Aorta (tissue), 5 donors: Measurements from ENCODE around the gene BMP7. TPM values are rescaled to one million over a fixed set of nuclear protein-coding genes. Genes with fewer than 3 reads are reported as not detected.
"Not testable (repeated sequence)": the region's sequence is repeated elsewhere in the genome, so short reads cannot be mapped to it uniquely, and the experiment has no call there.

Source experiments
- ATAC-seq: fragments of 200-7000 bp; cut with Tn5 transposase; one replicate; pipeline ENCODE4 v1.9.1; 2022; ENCODE audit warnings: moderate library complexity; ENCODE audit not compliant: low FRiP score
- DNase-seq, 2 donors: peaks; one replicate each; pipeline ENCODE4 v3.0.0-alpha.2; 2020
- H3K27ac ChIP-seq, 2 donors: one replicate each; pipeline ENCODE4 v1.5.1; 2013; ENCODE audit warnings: low read length in 2 of 2, mild to moderate bottlenecking in 2 of 2, moderate library complexity in 2 of 2, control low read depth in 1 of 2, inconsistent platforms in 1 of 2, low read depth in 1 of 2
- H3K27me3 ChIP-seq, 2 donors: one replicate each; pipeline ENCODE4 v1.6.1; 2013; ENCODE audit warnings: control low read depth in 1 of 2, low read length in 1 of 2, mild to moderate bottlenecking in 1 of 2, moderate library complexity in 1 of 2; ENCODE audit not compliant: insufficient read depth in 2 of 2, control insufficient read depth in 1 of 2
- H3K36me3 ChIP-seq, 2 donors: one replicate each; pipeline ENCODE4 v1.6.1; 2013; ENCODE audit warnings: control low read depth in 1 of 2, low read length in 1 of 2, mild to moderate bottlenecking in 1 of 2; ENCODE audit not compliant: insufficient read depth in 2 of 2, control insufficient read depth in 1 of 2
- H3K4me1 ChIP-seq, 2 donors: one replicate each; pipeline ENCODE4 v1.6.1; 2013; ENCODE audit warnings: low read length in 2 of 2, control low read depth in 1 of 2, mild to moderate bottlenecking in 1 of 2, moderate library complexity in 1 of 2; ENCODE audit not compliant: insufficient read depth in 2 of 2, control insufficient read depth in 1 of 2
- H3K4me3 ChIP-seq, 2 donors: one replicate each; pipeline ENCODE4 v1.5.1; 2013; ENCODE audit warnings: low read length in 2 of 2, control low read depth in 1 of 2, mild to moderate bottlenecking in 1 of 2
- H3K9me3 ChIP-seq: one replicate; pipeline ENCODE4 v1.6.1; 2013; ENCODE audit warnings: mild to moderate bottlenecking, low read length; ENCODE audit not compliant: control insufficient read depth
- WGBS, 2 donors: extraction: QIAGEN DNeasy Blood & Tissue Kit; methylation state at CpG; one replicate each; pipeline ENCODE4 v1.1.7; 2013; 5-methylcytosine and 5-hydroxymethylcytosine counted together
- intact Hi-C, 2 donors: fragments of 100-400 bp; cut with DNase I; formaldehyde crosslinking; loops; one replicate each; pipeline versions ENCODE4 v1.14.2 to v1.15.0; 2022
- polyA plus RNA-seq, 2 donors: library from polyadenylated mRNA; stranded (reverse); fragments of 200-250 nt; gene quantifications; one replicate each; pipeline ENCODE4 v1.2.3, GENCODE V29; 2013
- total RNA-seq, 2 donors: library from RNA; stranded (reverse); fragmentation: NEBNext Ultra II Directional; extraction: Animal tissue kit (Norgen Biotek cat#: 25700); gene quantifications; one replicate each; pipeline ENCODE4 v1.2.1, GENCODE V29; 2021
- donor health status: healthy with polysubstance abuse.
- donor health status: Bipolar disorder and iron deficiency.
- donor health status: DM: no; HTN: no; CAD: no.
- donor health status: DM: no; HTN: no; CAD: no.
- donor health status: DM: yes; HTN: yes; CAD: no.

BMP7 gene
- total and polyA plus RNA-seq, 4 donors = 0.52 to 1.0 TPM; not detected in 2

DNA sequence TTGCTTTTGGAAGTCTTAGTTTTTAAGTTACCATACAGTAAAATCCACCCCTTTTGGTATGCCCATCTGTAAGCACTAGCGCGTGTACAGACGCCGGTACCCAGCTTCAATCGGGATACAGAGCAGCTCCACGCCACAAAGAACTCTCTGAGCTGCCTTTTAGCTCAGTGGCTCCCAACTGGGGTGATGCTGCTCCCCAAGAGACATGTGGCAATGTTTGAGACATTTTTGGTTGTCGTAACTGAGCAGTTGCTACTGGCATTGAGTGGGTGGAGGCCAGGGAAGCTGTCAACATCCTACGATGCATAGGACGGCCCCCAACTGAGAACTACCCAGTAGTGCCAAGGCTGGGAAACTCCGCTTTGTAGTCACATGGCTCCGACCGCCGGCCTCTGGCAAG lies 73.3 kb downstream of the BMP7 start:
- no peak for DNase-seq
- 78 to 83% methylated on average over 13 of the region's 13 CpGs for WGBS, 2 donors
- H3K27me3 ChIP-seq = no peaks in the 10 kb centered on the region
- H3K27ac ChIP-seq = no peak overlapping the region
- no peaks in the 10 kb centered on the region for H3K4me1 ChIP-seq
- intact Hi-C loops = no loop called here
- H3K4me3 ChIP-seq = no peak overlapping the region
- H3K36me3 ChIP-seq = no peaks in the 10 kb centered on the region
- H3K9me3 ChIP-seq = no peaks in the 10 kb centered on the region
- ATAC-seq = no peak

- DNase-seq = no peak
- no peaks in the 10 kb centered on the region for H3K4me1 ChIP-seq
- no peak for ATAC-seq
- intact Hi-C loops = no loop called here
- no peaks in the 10 kb centered on the region for H3K27me3 ChIP-seq
- no peak overlapping the region for H3K27ac ChIP-seq
- H3K4me3 ChIP-seq = no peak overlapping the region
- WGBS, 2 donors = 85 to 87% methylated on average over 6 of the region's 6 CpGs
- no peaks in the 10 kb centered on the region for H3K9me3 ChIP-seq
- H3K36me3 ChIP-seq = no peaks in the 10 kb centered on the region
Measured at GRCh38 chr20:57192311-57192710, 74.1 kb downstream of the BMP7 start.

- H3K36me3 ChIP-seq, intact Hi-C loops, DNase-seq, H3K4me3 ChIP-seq, H3K9me3 ChIP-seq, H3K27ac ChIP-seq, H3K27me3 ChIP-seq, ATAC-seq, H3K4me1 ChIP-seq: not testable (repeated sequence)
- whole genome bisulfite sequencing, 2 donors = 88 to 92% methylated on average over 8 of the region's 8 CpGs
Measured at GRCh38 chr20:57191265-57191638, 75.2 kb downstream of the BMP7 start.

- no peaks in the 10 kb centered on the region for H3K36me3 ChIP-seq
- intact Hi-C loops = no loop called here
- 87 to 92% methylated on average over 17 of the region's 17 CpGs for WGBS, 2 donors
- no peaks in the 10 kb centered on the region for H3K27me3 ChIP-seq
- no peaks in the 10 kb centered on the region for H3K4me1 ChIP-seq
- no peak for ATAC-seq
- no peaks in the 10 kb centered on the region for H3K9me3 ChIP-seq
- no peak for DNase-seq
- no peak overlapping the region for H3K4me3 ChIP-seq
- H3K27ac ChIP-seq = no peak overlapping the region
Measured at GRCh38 chr20:57190536-57191264, 75.7 kb downstream of the BMP7 start.

DNA sequence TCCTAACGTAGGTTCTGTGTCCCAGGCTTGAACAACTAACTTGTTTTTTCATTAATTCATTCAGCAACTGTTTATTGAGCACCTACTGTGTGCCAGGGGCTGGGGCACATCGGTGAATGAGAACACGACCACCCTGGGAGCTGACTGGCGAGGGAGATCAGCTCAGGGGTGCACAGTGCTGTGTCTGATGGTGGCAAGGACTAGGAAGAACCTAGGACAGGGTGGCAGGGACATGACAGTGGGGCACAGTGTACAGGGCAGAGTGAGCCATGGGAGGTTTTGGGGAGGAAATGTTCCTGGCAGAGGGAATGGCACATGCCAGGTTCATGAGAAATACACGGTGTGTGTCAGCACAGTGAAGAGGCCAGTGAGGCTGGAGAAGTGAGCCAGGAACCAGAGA lies 76.7 kb downstream of the BMP7 start:
- no peaks in the 10 kb centered on the region for H3K9me3 ChIP-seq
- no peaks in the 10 kb centered on the region for H3K36me3 ChIP-seq
- no peak overlapping the region for H3K27ac ChIP-seq
- ATAC-seq (no peak), DNase-seq (no peak)
- intact Hi-C loops = no loop called here
- 73 to 76% methylated on average over 5 of the region's 5 CpGs for WGBS, 2 donors
- H3K27me3 ChIP-seq = no peaks in the 10 kb centered on the region
- H3K4me1 ChIP-seq = no peaks in the 10 kb centered on the region
- no peak overlapping the region for H3K4me3 ChIP-seq

GRCh38 chr20:57188576-57189079 lies 77.8 kb downstream of the BMP7 start:
- no peaks in the 10 kb centered on the region for H3K27me3 ChIP-seq

GRCh38 chr20:57188056-57188455 lies 78.4 kb downstream of the BMP7 start:
- ATAC-seq (no peak), DNase-seq (no peak)
- Histone ChIP-seq H3K27ac (no peak overlapping the region), H3K9me3 (no peaks in the 10 kb centered on the region), H3K4me1 (no peaks in the 10 kb centered on the region), H3K4me3 (no peak overlapping the region), H3K36me3 (no peaks in the 10 kb centered on the region), H3K27me3 (no peaks in the 10 kb centered on the region)
- intact Hi-C loops = no loop called here
- WGBS, 2 donors = 86 to 89% methylated on average over 9 of the region's 9 CpGs

More at GRCh38 chr20:57188576-57189079, 77.8 kb downstream of the BMP7 start:
- 58 to 66% methylated on average over 6 of the region's 6 CpGs for WGBS, 2 donors
- Histone ChIP-seq H3K4me1 (no peaks in the 10 kb centered on the region), H3K36me3 (no peaks in the 10 kb centered on the region), H3K9me3 (no peaks in the 10 kb centered on the region), H3K4me3 (no peak overlapping the region), H3K27ac (no peak overlapping the region)
- no peak for ATAC-seq
- intact Hi-C loops = no loop called here
- DNase-seq = no peak

DNA sequence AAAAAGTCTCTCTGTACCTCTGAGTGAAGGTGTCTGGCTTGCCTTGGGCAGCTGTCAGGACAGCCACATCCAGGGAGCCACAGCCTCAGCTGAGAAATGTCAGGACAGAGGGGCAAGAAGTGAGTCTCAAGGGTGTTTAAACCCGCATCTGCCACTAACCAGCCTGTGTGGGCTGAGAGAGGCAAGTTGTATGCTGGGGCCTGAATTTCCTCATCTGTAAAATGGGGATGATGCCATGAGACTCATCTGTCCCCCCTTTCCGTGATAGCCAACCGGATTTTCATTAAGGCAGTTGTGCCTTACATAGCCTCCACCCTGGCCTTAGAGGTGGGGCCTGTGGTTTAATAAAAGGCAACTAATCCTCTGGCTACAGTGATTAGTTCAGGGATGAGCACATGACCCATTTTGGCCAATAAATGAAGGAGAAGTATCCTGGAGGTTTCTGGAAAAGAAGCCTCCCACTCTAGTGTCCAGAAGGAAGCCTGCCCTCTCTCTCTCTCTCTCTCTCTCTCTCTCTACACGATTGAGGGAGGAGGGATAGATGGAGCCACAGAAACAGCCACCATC lies 79.3 kb downstream of the BMP7 start:
- ATAC-seq (no peak), DNase-seq (no peak)
- Histone ChIP-seq H3K27me3 (no peaks in the 10 kb centered on the region), H3K27ac (no peak overlapping the region), H3K4me3 (no peak overlapping the region), H3K9me3 (no peaks in the 10 kb centered on the region), H3K36me3 (no peaks in the 10 kb centered on the region), H3K4me1 (no peaks in the 10 kb centered on the region)
- intact Hi-C loops = no loop called here
- WGBS, 2 donors = 76 to 82% methylated on average over 3 to 4 of the region's 4 CpGs

DNA sequence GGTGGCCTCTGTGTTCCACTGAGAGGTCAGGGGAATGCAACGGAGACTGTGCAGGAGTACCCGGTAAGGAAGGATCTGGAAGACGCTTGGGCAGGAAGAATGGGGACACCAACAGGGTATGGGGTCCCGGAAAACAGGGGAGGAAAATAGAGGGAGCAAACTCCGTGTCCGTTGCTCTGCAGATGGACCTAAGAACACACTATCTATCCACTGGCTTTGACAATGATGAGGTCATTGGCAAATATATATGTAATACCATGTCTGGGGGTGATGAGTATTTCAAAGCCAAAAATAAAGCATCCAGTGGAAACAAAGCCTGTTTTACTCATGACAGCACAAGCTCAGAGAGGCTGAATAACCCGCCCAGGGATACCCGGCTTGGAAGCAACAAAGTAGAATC lies 80.2 kb downstream of the BMP7 start:
- Histone ChIP-seq H3K4me1 (no peaks in the 10 kb centered on the region), H3K9me3 (no peaks in the 10 kb centered on the region), H3K36me3 (no peaks in the 10 kb centered on the region), H3K4me3 (no peak overlapping the region), H3K27ac (no peak overlapping the region), H3K27me3 (no peaks in the 10 kb centered on the region)
- ATAC-seq (no peak), DNase-seq (no peak)
- intact Hi-C loops = no loop called here
- 77 to 82% methylated on average over 8 of the region's 8 CpGs for whole genome bisulfite sequencing, 2 donors
